HCT116 (cell line): ENCODE data around the gene THRA. TPM values are rescaled to one million over a fixed set of nuclear protein-coding genes. Genes with fewer than 3 reads are reported as not detected.

Experiments used
- ATAC-seq: fragments of 200-7000 bp; cut with Tn5 transposase; 2 replicates; pipeline ENCODE4 v1.9.1; 2020; ENCODE audit warnings: mild to moderate bottlenecking, moderate library complexity
- BruUV-seq: library from RNA; stranded (reverse); fragments of 400-500 nt; replicated peaks from 2 replicates; lab custom pipeline; 2021; lab: Mats Ljungman, UMichigan
- CTCF ChIA-PET: fragments of 300-600 bp; sonication (Branson Sonifier 250); formaldehyde crosslinking; loops from one replicate; lab custom pipeline; 2021; ENCODE audit warnings: antibody characterized with exemption; lab: Charles Lee
- POLR2A ChIA-PET: fragments of 300-600, 350-600 bp; sonication (Branson Sonifier 250); formaldehyde crosslinking; loops from one replicate; lab custom pipeline; 2021; ENCODE audit warnings: antibody characterized with exemption; lab: Charles Lee
- RAD21 ChIA-PET, 2 experiments: fragments of 300-600 bp; sonication (Branson Sonifier 250); formaldehyde crosslinking; loops; one replicate each; lab custom pipeline; 2023; ENCODE audit warnings: low total read pairs in 2 of 2; ENCODE audit not compliant: uncharacterized antibody in 2 of 2, unreplicated experiment in 2 of 2, low non-redundant PET in 1 of 2; lab: Charles Lee
- DNase-seq: peaks from one replicate; pipeline ENCODE4 v3.0.0-alpha.2; 2010; ENCODE audit warnings: low read depth, low spot score
- H2AFZ ChIP-seq: fragments of 200-600 bp; shearing (Covaris generic), sonication (generic); 2 replicates; pipeline ENCODE4 v1.6.1; 2017; ENCODE audit warnings: low read depth, mixed run types, mixed read lengths, antibody characterized with exemption, low read length; ENCODE audit not compliant: poor library complexity, severe bottlenecking
- H3K27ac ChIP-seq: 2 replicates; pipeline ENCODE4 v1.5.1; 2012; ENCODE audit warnings: low read depth, low read length
- H3K27me3 ChIP-seq: fragments of 200-600 bp; sonication (generic); 2 replicates; pipeline ENCODE4 v1.6.1; 2016; ENCODE audit warnings: mixed run types, low read length, mixed read lengths; ENCODE audit not compliant: insufficient read depth
- H3K36me3 ChIP-seq, 2 experiments: fragments of 200-500 bp in 1 of 2; fragments of 200-600 bp in 1 of 2; sonication (Bioruptor generic) in 1 of 2; sonication (generic) in 1 of 2; 2 replicates each; pipeline versions ENCODE4 v1.5.1 to v1.6.1; 2014 to 2016; ENCODE audit warnings: low read length in 2 of 2, inconsistent platforms in 1 of 2, mixed read lengths in 1 of 2, mixed run types in 1 of 2; ENCODE audit not compliant: insufficient read depth in 2 of 2, control insufficient read depth in 1 of 2
- H3K4me1 ChIP-seq, 2 experiments: fragments of 200-600 bp in 1 of 2; sonication (generic) in 1 of 2; 2 replicates each; pipeline versions ENCODE4 v1.5.1 to v1.6.1; 2012 to 2017; ENCODE audit warnings: low read length in 2 of 2, inconsistent platforms in 1 of 2, mild to moderate bottlenecking in 1 of 2, mixed read lengths in 1 of 2, mixed run types in 1 of 2, moderate library complexity in 1 of 2; ENCODE audit not compliant: insufficient read depth in 2 of 2, control insufficient read depth in 1 of 2
- H3K4me2 ChIP-seq: fragments of 200-600 bp; sonication (generic); 2 replicates; pipeline ENCODE4 v1.6.1; 2017; ENCODE audit warnings: mixed run types, low read length, mixed read lengths
- H3K4me3 ChIP-seq, 2 experiments: fragments of 200-600 bp in 1 of 2; sonication (generic) in 1 of 2; replicated peaks in 1 of 2; 2 replicates each; pipeline ENCODE4 v1.5.1; 2011 to 2016; ENCODE audit warnings: low read length in 2 of 2, control low read depth in 1 of 2, low read depth in 1 of 2, mild to moderate bottlenecking in 1 of 2, mixed read lengths in 1 of 2, mixed run types in 1 of 2
- H3K79me2 ChIP-seq: fragments of 200-600 bp; sonication (generic); 2 replicates; pipeline ENCODE4 v1.6.1; 2017; ENCODE audit warnings: mild to moderate bottlenecking, mixed run types, low read length, moderate library complexity, mixed read lengths; ENCODE audit not compliant: insufficient read depth
- H3K9ac ChIP-seq: fragments of 200-600 bp; sonication (generic); 2 replicates; pipeline ENCODE4 v1.6.1; 2016; ENCODE audit warnings: low read length, mixed read lengths
- H3K9me2 ChIP-seq: fragments of 200-600 bp; sonication (generic), shearing (Covaris generic); 2 replicates; pipeline ENCODE4 v1.6.1; 2017; ENCODE audit warnings: mixed run types, mild to moderate bottlenecking, moderate library complexity; ENCODE audit not compliant: insufficient read depth
- H3K9me3 ChIP-seq, 2 experiments: fragments of 200-500 bp in 1 of 2; fragments of 200-600 bp in 1 of 2; sonication (Bioruptor generic) in 1 of 2; sonication (generic) in 1 of 2; 2 replicates each; pipeline ENCODE4 v1.6.1; 2014 to 2017; ENCODE audit warnings: low read length in 2 of 2, mixed read lengths in 2 of 2, inconsistent platforms in 1 of 2, low read depth in 1 of 2, mild to moderate bottlenecking in 1 of 2, mixed run types in 1 of 2, moderate library complexity in 1 of 2; ENCODE audit not compliant: control insufficient read depth in 1 of 2, insufficient read depth in 1 of 2
- H4K20me1 ChIP-seq: fragments of 200-600 bp; sonication (generic), shearing (Covaris generic); 2 replicates; pipeline ENCODE4 v1.6.1; 2017; ENCODE audit warnings: mixed run types, mild to moderate bottlenecking, moderate library complexity; ENCODE audit not compliant: insufficient read depth
- ATF3 ChIP-seq: IDR thresholded peaks from 2 replicates; pipeline ENCODE4 v1.6.1; 2012
- CEBPB ChIP-seq: IDR thresholded peaks from 2 replicates; pipeline ENCODE4 v1.6.1; 2012; ENCODE audit warnings: low read depth
- CTCF ChIP-seq, 3 experiments: fragments of 200-600 bp in 1 of 3; sonication (generic) in 1 of 3; IDR thresholded peaks in 2 of 3; conservative IDR thresholded peaks in 1 of 3; 2 replicates each; pipeline ENCODE4 v1.5.1; 2012 to 2017; ENCODE audit warnings: low read depth in 2 of 3, low read length in 2 of 3, antibody characterized with exemption in 1 of 3, borderline replicate concordance in 1 of 3, control low read depth in 1 of 3, mild to moderate bottlenecking in 1 of 3, mixed read lengths in 1 of 3, mixed run types in 1 of 3, moderate library complexity in 1 of 3; ENCODE audit not compliant: insufficient read depth in 1 of 3
- EGR1 ChIP-seq: IDR thresholded peaks from 2 replicates; pipeline ENCODE4 v1.6.1; 2012; ENCODE audit warnings: low read depth
- EZH2 ChIP-seq: fragments of 200-600 bp; sonication (generic); IDR thresholded peaks from 2 replicates; pipeline ENCODE4 v1.6.1; 2017; ENCODE audit warnings: antibody characterized with exemption, mixed run types
- EZH2phosphoT487 ChIP-seq: fragments of 200-600 bp; IDR thresholded peaks from 2 replicates; pipeline ENCODE4 v1.6.1; 2018; ENCODE audit warnings: antibody characterized with exemption, borderline replicate concordance
- MAX ChIP-seq: IDR thresholded peaks from 2 replicates; pipeline ENCODE4 v1.6.1; 2012
- SP1 ChIP-seq: IDR thresholded peaks from 2 replicates; pipeline ENCODE4 v1.6.1; 2012; ENCODE audit warnings: low read depth
- SRF ChIP-seq: IDR thresholded peaks from 2 replicates; pipeline ENCODE4 v1.6.1; 2012; ENCODE audit warnings: low read depth
- TCF7L2 ChIP-seq: IDR thresholded peaks from 2 replicates; pipeline ENCODE4 v1.7.0; 2011; ENCODE audit warnings: borderline replicate concordance, inconsistent platforms; ENCODE audit not compliant: insufficient read depth, insufficient read length; ENCODE audit errors: extremely low read depth
- YY1 ChIP-seq: IDR thresholded peaks from 2 replicates; pipeline ENCODE4 v1.6.1; 2011; ENCODE audit warnings: low read length, low read depth, moderate library complexity, mild to moderate bottlenecking; ENCODE audit not compliant: insufficient replicate concordance; ENCODE audit errors: extremely low read depth
- ZFX ChIP-seq: fragments of 450-650 bp; IDR thresholded peaks from 2 replicates; pipeline ENCODE4 v1.6.1; 2017
- ZNF274 ChIP-seq: fragments of 200-500 bp; sonication (Bioruptor generic); IDR thresholded peaks from 2 replicates; pipeline ENCODE4 v1.6.1; 2014; ENCODE audit warnings: mild to moderate bottlenecking, low read depth, low read length, inconsistent platforms
- intact Hi-C: fragments of 100-400 bp; cut with micrococcal nuclease; formaldehyde crosslinking; loops from 2 replicates; pipeline ENCODE4 v1.10.0; 2022
- total RNA-seq: library from RNA; stranded (reverse); gene quantifications from one replicate; pipeline ENCODE4 v1.2.1, GENCODE V29; 2021; ENCODE audit not compliant: unreplicated experiment

Gene THRA
- total RNA-seq, 1 experiment from 2014 or later, result 23.3 TPM

GRCh38 chr17:40112718-40113109, 49.9 kb downstream of the THRA start:
- ATAC-seq (no peak), DNase-seq (no peak)
- no peak for TF ChIP-seq SRF
- no peak for TF ChIP-seq CEBPB
- no peak for TF ChIP-seq MAX
- TF ChIP-seq YY1, result no peak
- no peak for TF ChIP-seq ZNF274
- TF ChIP-seq SP1, result no peak
- TF ChIP-seq ATF3, result no peak
- TF ChIP-seq EGR1, result no peak
- TF ChIP-seq CTCF (IDR thresholded peaks at IDR 0.05 in 2 of 3, conservative IDR thresholded peaks at IDR 0.05 in 1 of 3; ENCODE audit: borderline replicate concordance in 1 of 3, insufficient read depth in 1 of 3, low read depth in 2 of 3, low read length in 2 of 3), result no peak
- TF ChIP-seq TCF7L2, result no peak
- no peak for TF ChIP-seq ZFX
- no peak for TF ChIP-seq EZH2
- no peak for TF ChIP-seq EZH2phosphoT487
- intact Hi-C loops, result loop anchor here (1.0 to 2.0 kb wide), 4 partner anchors 28 to 178 kb away; partner anchors contain the start of gene CASC3
- Histone ChIP-seq H3K9me3 (no peaks in the 10 kb centered on the region), H3K27me3 (no peaks in the 10 kb centered on the region), H2AFZ (peak overlapping the region; percentile 80), H3K79me2 (no peaks in the 10 kb centered on the region), H3K9ac (peak overlapping the region; percentile 43), H3K27ac (peak overlapping the region; percentile 9; the same call in 1 of the 2 replicates), H3K4me1 (peaks cover 66 to 76% of the 10 kb centered on the region in 2 experiments), H4K20me1 (no peaks in the 10 kb centered on the region), H3K4me3 (no peak overlapping the region), H3K4me2 (peak overlapping the region; percentile 75), H3K9me2 (no peaks in the 10 kb centered on the region), H3K36me3 (no peaks in the 10 kb centered on the region)
- ChIA-PET CTCF (interaction anchor here (0.6 to 6.3 kb wide), 27 partner anchors 8 to 491 kb away, joined by 3 to 69 read pairs (median 5); partner anchors contain the start of genes CASC3, NR1D1 and TOP2A), RAD21 (interaction anchor here (0.5 to 2.2 kb wide), 15 partner anchors 9 to 178 kb away, joined by 3 to 10 read pairs (median 4); partner anchors contain the start of gene NR1D1 (in 1 of the 2)), POLR2A (interaction anchor here (0.8 to 8.1 kb wide), 8 partner anchors 10 to 97 kb away, joined by 3 to 160 read pairs (median 4); partner anchors contain the start of genes CASC3, CSF3, MSL1 and NR1D1)
- no TSS peak for BruUV-seq
